MV-4-11 (cell line): ENCODE data around the gene NANOS3.

Experiments
- DNase-seq: peaks from one replicate; lab custom pipeline; 2025; lab: John Stamatoyannopoulos, UW

The NANOS3 gene

DNA sequence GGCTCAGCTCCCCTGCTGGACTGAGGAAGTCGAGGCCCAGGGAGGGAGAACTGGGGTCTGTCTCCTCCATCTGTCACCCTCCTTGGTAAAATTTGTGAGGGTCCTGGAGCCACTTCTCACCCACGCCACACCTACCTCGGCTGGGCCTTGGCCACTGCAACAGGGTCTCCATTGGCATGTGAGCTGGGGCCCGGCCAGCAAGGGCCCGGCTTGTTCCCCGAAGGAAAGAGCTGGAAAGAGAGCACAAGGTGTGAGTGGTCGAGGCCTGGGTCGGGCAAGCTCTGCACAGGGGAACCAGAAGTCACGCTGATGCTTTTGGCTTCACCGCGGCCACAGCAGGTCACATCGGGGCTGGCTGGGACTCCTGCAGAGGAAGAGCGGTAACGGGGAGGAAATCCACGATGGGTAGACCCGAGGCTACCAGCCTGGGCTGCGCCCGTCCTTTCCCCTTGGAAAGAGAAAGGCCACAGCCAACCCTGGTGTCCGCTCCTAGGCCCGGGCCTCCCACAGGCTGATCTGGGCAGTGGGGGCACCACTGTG, 9.0 kb downstream of the NANOS3 start:
- DNase-seq: no peak

DNA sequence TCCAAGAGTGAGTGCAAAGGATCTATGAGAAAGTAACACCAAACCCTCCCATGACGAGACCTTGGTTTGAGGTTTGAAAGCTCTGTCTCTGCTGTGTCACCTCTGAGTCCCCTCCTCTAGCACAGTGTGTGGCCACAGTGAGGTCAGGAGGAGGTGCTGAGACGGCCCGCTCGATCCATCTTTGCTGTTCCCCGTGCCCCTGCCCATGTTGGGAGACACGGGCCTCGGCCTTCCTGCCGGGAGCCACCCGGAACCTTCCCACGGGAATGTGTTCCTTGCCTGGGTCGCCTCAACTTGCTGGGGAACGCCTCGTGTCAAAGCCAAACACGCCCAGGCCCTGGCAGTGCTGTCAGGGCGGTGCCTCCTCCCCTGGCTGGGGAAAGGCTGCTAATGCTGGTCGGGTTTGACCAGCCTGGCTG, 10.1 kb downstream of the NANOS3 start:
- peak; percentile 30 for DNase-seq

DNA sequence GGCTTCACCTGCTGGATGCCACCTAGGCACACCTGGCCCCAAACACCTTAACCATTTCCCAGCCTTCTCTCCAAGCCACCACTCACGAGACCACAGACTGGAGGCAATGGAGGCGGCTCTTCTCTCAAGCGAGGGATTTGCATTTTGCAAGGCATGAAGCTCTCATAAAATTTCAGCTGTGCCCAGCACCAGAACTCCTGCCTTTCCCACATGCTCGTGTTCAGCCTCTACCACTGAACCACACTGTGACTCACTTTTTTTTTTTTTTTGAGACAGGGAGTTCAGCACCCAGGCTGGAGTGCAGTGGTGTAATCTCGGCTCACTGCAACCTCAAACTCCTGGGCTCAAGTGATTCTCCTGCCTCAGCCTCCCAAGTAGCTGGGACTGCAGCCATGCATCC, 10.6 kb downstream of the NANOS3 start:
- peak; percentile 86 for DNase-seq

DNA sequence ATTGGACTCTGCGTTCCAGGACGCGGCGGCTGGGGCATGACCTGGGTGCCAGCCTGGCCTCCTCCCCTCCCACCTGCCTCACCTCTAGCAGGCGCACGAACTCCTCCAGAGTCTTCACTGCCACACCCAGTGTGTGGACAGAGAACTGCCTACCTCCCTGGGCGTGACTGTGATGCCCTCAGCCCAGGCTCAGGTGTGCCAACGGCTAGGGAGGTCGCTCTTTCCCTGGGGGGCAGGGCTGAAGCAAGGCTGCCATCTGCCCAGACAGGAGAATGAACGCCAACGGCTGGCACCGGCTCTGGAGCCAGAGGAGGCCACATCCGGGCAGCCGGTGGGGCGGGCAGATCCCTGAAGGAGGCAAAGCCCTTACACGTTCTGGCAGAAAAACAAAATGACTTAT, 11.3 kb downstream of the NANOS3 start:
- DNase-seq: no peak

DNA sequence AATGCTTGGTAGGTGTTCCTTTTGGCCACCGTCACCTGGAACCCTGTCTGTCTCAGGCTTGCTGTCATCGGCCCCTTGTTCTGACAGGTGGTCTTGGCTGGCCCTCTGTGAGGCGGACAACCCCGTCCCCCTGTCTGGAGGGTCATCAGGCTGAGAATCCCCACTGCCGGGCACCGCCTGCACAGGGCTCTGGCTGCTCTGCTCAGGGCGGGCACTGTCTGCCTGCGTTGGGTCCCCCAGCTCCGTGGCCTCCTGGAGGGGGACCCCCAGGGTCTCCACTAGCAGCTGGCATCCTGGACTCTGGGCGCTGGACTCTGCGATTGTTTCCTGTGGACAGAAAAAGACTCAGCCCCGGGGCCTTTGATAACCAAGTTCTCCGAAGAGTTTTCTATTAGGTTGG, 13.2 kb downstream of the NANOS3 start:
- DNase-seq: no peak

DNA sequence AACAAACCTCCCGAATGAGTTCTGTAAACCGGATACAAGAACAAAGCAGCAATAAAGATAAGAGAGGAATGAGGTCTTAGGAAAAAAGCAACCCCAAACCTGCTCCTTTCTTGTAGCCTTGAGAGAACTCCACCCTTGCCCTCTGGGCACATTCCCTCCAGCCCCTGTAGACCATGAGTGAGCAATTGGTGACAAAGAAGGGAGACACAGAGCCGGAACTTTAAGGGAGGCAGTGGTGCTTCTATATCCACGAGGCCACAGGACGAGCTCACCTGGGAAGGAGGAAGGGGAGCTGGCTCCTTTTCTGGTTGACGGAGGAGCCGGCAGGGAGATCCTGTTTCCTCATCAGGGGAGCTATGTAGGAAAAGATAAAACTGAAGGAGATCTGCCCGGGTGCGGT, 15.9 kb downstream of the NANOS3 start:
- DNase-seq: no peak

DNA sequence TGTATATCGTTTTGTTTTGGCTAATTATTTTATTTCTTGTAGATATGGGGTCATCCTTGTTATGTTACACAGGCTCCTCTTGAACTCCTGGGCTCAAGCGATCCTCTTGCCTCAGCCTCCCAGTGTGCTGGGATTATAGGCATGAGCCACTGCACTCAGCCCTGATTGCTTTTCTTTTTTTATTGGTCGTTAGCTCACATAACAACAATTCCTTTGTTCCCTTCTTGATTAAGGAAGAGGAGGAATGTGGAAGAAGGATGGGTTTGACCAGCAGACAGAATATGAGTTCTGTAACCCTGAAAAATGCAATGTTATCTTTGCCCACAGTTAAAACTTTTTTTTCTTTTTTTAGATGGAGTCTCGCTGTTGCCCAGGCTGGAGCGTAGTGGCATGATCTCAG, 17.6 kb downstream of the NANOS3 start:
- no peak for DNase-seq

DNA sequence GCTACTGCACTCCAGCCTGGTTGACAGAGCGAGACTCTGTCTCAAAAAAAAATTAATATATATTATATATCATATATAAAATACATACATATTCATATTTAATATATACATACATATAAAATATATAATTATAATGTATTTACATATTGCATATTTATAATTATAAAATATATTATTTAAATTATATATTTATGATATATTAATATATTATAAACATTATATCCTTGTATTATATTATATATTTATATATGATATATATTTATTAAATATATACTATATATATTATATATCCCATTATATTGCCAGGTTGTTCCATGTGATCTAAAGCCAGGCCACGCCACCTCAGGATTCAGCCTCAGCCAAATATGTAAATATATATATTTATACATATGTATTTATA, 19.3 kb downstream of the NANOS3 start:
- no peak for DNase-seq

DNA sequence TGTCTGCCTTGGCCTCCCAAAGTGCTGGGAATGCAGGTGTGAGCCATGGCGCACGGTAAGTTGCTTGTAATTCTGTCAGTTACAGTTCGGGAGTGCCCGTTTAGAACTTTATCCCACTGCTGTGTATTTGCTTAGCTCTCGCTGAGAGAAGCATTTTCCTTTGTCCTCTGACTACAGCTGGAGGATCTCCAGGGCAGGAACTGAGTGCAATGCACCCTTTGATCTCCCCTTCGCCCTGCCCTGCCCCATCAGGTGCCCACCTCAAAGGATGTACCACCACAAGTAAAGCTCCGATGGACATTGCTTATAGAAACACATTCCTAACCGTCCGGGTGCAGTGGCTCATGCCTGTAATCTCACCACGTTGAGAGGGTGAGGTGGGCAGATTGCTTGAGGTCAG, 22.5 kb downstream of the NANOS3 start:
- no peak for DNase-seq

DNA sequence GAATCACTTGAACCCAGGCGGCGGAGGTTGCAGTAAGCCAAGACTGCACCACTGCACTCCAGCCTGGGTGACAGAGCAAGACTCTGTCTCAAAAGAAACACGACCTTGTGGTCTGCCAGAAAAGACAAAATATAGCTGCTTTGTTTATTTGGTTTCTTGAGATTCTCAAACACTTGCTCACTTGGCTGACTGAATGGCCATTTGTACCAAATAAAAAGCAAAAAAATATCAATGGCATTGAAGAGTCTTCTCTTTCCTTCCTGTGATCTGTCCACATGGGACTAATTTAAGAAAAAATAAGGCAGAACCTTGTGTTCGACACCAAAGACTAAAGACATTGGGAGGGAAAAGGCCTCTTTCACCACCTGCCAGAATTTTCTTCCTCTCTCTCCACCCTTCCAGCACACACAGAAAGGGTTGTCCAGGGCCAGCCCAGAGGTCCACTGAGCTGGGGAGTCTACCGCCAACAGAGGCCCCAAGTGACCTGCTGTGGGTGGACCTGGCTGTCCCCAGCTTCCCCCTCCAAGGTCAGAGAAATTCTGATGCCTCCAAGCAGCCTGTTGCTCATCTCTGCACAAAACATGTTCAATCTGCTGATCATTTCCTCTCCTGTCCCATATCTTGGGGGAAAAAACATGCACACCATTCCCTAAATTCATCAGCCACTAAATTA, 23.1 kb downstream of the NANOS3 start:
- no peak for DNase-seq

DNA sequence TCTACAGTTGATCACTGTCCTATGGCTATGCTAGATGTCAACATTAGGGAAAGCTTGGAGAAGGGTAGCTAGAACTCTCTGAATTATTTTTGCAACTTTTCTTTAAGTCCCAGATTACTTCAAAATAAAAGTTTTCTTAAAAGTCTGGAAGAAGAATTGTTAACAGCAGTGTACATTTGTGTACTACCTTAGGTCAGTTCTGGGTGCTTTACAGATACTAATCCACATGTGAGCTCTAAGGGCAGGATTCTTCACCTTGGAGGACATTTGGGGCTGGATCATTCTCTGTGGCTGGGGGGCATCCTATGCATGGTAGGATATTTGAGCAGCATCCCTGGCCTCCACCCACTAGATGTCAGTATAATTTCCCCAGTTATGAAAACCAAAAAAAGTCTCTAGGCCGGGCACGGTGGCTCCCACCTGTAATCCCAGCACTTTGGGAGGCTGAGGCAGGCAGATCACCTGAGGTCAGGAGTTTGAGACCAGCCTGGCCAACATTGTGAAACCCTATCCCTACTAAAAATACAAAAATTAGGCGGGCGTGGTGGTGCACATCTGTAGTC, 26.1 kb downstream of the NANOS3 start:
- DNase-seq: peak; percentile 33

DNA sequence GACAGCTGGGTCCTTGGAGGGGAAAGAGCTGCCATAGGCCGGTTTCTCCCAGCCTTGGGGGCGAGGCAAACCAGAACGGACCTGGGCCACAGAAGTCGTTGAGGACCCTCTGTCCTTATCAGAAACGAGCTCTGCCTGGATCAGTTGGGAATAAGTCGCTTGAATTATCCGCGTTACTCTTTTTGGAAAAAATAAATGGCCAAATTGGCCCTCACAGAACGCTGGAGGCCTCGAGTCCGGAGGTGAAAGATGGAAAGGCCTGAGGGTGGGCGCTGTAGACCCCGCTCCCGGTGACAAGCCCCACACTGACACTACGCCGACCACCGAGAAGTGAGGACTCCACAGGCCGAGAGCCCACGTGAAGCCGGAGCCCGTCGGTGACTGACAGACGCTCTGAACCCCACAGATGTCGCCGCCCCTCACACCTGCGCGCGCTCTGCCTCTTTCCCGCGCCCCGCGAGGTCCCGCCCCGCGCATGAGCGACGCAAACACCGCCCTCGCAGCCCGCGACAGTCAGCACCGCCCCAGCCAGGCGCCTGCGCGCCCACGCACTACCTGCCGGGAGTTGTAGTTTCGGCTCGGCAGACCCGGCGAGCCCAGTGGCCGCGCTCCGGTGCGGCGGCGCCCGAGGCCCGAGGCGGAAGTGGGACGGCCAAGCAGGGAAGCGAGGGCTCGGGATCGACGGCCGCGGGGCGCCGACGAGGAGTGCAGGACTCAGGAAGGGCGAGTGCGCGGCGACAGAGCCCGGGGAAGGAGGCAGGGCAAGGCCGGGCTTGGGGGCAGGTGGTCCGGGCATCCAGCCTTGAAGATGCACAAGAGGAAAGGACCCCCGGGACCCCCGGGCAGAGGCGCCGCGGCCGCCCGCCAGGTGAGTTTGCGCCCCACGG, 28.9 kb downstream of the NANOS3 start, which contains the start of the genes BRME1 and CC2D1A:
Gene BRME1 (minus strand): TSS at position 484 of the 887 bp plus-strand sequence. CDS start 1,225 bp downstream, outside the sequence.
Gene CC2D1A (plus strand): TSS at position 568 of the 887 bp plus-strand sequence. CDS start 241 bp downstream, at position 809.
- DNase-seq: peak; percentile 93

DNA sequence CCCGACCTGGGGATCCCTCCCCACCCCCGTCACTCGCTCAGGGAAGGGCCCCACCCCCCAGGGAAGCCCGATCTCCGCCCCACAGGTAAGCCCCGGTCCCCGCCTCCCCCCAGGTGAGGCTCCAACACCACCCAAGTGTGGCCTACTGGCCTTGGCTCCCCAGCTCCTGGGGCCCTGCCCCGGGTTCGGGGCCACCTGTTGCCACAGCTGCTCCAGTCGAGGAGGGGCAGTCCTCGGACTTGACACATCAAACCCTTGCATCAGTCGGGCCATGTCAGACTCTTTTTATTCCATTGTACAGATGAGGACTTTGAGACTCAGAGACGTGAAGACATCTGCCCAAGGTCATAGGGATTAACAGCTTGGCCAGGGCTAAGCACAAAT, 29.6 kb downstream of the NANOS3 start:
- DNase-seq: peak; percentile 28

DNA sequence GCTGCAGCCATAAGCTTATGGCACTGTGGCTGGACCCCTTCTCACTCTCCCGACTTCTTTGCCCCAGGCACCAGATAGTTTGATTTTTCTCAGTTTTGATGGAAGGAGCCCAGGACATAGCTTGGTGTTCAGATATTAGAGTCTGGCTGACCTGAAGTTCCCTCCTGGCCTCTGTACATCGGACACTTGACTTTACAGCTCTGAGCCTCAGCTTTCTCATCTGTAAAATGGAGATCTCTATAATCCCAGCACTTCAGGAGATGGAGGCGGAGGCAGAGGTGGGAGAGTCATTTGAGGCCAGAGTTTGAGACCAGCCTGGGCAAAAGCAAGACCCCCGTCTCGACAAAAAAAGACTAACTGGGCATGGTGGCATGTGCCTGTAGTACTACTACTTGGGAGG, 30.0 kb downstream of the NANOS3 start:
- no peak for DNase-seq

DNA sequence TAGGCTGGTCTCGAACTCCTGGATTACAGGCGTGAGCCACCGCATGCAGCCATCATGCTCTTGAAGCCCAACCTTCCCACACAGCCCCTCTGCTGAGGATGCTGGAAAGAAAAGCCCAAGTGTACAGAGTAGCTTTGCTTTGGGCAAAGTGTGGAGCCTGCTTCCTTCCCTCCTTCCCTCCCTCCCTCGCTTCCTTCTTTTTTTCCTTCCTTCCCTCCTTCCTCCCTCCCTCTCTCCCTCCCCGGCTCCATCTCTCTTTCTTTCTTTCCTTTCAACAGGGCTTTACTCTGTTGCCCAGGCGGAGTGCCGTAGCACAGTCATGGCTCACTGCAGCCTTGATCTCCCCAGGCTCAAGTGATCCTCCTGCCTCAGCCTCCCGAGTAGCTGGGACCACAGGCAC, 31.7 kb downstream of the NANOS3 start:
- no peak for DNase-seq

DNA sequence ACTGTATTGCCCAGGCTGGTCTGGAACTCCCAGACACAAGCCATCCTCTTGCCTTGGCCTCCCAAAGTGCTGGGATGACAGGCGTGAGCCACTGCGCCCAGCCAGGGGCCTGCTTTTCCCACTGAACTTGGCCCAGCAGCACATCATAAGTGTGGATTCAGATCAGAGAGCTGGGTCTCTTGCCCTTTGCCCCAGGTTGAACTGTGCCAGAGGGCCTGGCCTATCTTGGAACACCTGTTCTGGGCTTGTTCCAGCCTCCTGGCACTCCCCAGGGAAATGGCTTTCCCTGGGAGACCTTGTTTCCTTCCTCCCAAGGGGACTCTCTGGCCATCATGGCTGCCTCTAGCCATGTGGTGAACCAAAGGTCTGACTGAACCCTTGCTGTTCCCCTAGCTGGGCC, 32.5 kb downstream of the NANOS3 start:
- DNase-seq: no peak

DNA sequence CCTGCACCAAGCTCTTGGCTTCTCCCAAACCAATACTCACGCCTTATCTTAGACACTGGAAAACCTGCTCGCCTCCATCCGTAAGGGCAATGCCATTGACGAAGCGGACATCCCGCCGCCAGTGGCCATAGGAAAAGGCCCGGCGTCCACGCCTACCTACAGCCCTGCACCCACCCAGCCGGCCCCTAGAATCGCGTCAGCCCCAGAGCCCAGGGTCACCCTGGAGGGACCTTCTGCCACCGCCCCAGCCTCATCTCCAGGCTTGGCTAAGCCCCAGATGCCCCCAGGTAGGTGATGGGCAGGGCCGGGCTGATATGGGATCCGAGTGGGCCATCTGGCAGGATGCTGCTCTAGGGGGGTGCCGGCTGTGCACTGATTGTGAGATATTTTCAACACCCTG, 36.4 kb downstream of the NANOS3 start:
- no peak for DNase-seq

DNA sequence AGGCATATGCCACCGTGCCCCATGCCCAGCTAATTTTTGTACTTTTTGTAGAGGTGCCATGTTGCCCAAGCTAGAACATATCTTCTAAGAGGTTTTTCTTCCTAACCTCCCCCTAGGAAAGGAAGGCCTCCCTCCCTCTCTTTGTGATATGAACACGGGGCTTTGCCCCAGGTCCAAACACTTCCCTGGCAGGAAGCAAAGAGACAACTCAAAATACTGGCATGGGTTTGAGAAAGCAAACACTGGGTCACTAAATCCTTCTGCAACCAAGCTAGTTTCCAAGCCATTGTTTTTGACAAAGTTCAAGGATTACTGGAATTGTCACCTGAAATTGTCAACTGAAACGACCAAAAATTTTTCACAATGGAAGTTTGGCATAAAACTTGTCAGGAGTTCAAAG, 37.8 kb downstream of the NANOS3 start:
- no peak for DNase-seq

DNA sequence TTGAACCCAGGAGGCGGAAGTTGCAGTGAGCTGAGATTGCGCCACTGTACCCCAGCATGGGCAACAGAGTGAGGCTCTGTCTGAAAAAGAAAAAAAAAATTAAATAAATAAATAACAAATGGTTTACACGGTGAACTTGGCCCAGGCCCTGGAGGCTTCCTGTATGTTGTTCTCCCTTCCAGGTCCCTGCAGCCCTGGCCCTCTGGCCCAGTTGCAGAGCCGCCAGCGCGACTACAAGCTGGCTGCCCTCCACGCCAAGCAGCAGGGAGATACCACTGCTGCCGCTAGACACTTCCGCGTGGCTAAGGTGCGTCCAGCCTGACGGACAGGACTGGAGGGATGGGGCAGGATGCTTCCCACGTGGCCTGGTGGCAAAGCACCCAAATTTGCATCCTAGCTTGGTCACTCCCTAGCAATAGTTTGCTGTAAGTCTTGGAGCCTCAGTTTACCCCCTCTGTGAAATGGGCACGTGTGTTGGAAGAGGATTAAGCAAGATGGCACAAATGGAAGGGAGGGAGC, 41.0 kb downstream of the NANOS3 start:
- DNase-seq: no peak

DNA sequence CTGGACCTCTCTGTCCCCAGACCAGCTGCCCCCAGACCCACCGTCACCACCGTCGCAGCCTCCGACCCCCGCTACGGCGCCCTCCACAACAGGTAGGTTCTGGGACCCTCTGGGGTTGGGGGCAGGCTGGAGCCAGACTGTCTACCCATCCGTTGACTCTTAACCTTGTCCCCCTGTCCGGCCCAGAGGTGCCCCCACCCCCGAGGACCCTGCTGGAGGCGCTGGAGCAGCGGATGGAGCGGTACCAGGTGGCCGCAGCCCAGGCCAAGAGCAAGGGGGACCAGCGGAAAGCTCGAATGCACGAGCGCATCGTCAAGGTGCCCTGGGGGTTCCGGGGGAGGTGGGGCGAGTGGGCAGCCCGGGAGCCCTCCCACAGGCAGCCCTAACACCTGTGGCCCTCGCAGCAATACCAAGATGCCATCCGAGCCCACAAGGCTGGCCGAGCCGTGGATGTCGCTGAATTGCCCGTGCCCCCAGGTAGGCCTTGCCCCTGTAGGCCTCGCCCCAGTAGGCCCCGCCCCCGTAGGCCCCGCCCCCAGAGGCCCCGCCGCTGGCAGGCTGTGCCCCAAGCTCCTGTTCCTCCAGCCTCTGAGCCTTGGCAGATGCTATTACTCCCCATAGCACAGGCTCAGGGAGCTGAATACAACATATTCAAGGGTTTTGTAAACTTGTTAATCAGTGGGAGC, 41.9 kb downstream of the NANOS3 start:
- DNase-seq: no peak

DNA sequence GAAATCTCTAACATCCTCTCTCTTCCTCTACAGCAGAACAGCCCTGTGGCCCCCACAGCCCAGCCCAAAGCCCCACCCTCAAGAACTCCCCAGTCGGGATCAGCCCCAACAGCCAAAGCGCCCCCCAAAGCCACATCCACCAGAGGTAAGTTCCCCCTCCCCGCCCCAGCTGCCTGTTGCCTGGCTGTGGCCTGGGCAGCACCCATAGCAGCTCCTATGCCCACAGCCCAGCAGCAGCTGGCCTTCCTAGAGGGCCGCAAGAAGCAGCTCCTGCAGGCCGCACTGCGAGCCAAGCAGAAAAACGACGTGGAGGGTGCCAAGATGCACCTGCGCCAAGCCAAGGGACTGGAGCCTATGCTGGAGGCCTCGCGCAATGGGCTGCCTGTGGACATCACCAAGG, 43.6 kb downstream of the NANOS3 start:
- DNase-seq: no peak
